Inferior parietal cortex (tissue), 1 donor: ENCODE results near the gene GLT8D1.
"Not testable (repeated sequence)": the region's sequence is repeated elsewhere in the genome, so short reads cannot be mapped to it uniquely, and the experiment has no call there.

Source experiments
- DNase-seq: peaks from one replicate; pipeline ENCODE4 v3.0.0-alpha.2; 2016; ENCODE audit errors: extremely low spot score

GLT8D1 gene

GRCh38 chr3:52705688-52706686 lies at the start of gene GLT8D1, which contains the start of gene SPCS1:
Gene GLT8D1, minus strand, starts transcription at chr3:52705791. Its CDS starts 5,331 bp downstream, at chr3:52700460.
Gene SPCS1, plus strand, starts transcription at chr3:52706106. Its CDS starts 141 bp downstream, at chr3:52706247.
- peak; percentile 89 for DNase-seq

GRCh38 chr3:52754373-52754772 lies 48.8 kb upstream of the GLT8D1 start:
- DNase-seq: no peak

GRCh38 chr3:52752045-52752660 lies 46.6 kb upstream of the GLT8D1 start:
- DNase-seq: no peak

- no peak for DNase-seq
These were observed 38.1 kb upstream of the GLT8D1 start for GRCh38 chr3:52743721-52744120.

- DNase-seq: no peak
These were observed 37.6 kb upstream of the GLT8D1 start for GRCh38 chr3:52743152-52743551.

GRCh38 chr3:52742418-52743041 lies 36.9 kb upstream of the GLT8D1 start:
- peak; percentile 18 for DNase-seq

GRCh38 chr3:52739730-52740129 lies 34.1 kb upstream of the GLT8D1 start:
- DNase-seq: no peak

- DNase-seq: no peak
These were observed 27.8 kb upstream of the GLT8D1 start for GRCh38 chr3:52733256-52733891.

- DNase-seq: no peak
These were observed 26.0 kb upstream of the GLT8D1 start for GRCh38 chr3:52731590-52731989.

GRCh38 chr3:52730681-52731080 lies 25.1 kb upstream of the GLT8D1 start:
- no peak for DNase-seq

- not testable (repeated sequence) for DNase-seq
These were observed 23.2 kb upstream of the GLT8D1 start for GRCh38 chr3:52728753-52729152.

GRCh38 chr3:52724511-52724910 lies 18.9 kb upstream of the GLT8D1 start:
- DNase-seq: no peak

GRCh38 chr3:52723935-52724334 lies 18.3 kb upstream of the GLT8D1 start:
- DNase-seq: no peak

GRCh38 chr3:52722491-52722890 lies 16.9 kb upstream of the GLT8D1 start:
- DNase-seq: no peak

GRCh38 chr3:52721730-52722008 lies 16.1 kb upstream of the GLT8D1 start:
- no peak for DNase-seq

- DNase-seq: no peak
These were observed 15.6 kb upstream of the GLT8D1 start for GRCh38 chr3:52721002-52721729.

- DNase-seq: no peak
These were observed 14.0 kb upstream of the GLT8D1 start for GRCh38 chr3:52719618-52720017.

- DNase-seq: no peak
These were observed 10.2 kb upstream of the GLT8D1 start for GRCh38 chr3:52715714-52716305.

GRCh38 chr3:52714335-52715302 lies 9.0 kb upstream of the GLT8D1 start:
- no peak for DNase-seq
